ENCODE data around the gene GALNT15.

Gene GALNT15

DNA sequence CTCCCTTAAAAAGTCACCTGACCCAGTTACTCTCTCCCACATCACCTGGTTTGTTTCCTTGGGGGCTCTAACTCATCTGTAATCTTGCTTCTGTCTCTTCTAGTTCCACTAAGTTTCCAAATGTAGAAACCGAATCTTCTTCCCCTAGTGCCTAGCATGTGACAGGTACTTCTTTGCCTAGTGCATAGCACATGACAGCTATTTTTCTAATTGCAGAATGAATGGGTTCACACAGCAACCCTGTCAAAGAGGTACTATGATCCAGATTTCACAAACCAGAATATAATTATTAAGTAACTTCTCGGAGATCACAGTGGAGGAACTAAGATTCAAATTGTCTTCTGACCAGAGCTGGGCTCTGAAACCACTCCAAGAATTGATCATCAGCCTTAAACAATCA lies 82.8 kb downstream of the GALNT15 start:
- DNase-seq = no peak

DNA sequence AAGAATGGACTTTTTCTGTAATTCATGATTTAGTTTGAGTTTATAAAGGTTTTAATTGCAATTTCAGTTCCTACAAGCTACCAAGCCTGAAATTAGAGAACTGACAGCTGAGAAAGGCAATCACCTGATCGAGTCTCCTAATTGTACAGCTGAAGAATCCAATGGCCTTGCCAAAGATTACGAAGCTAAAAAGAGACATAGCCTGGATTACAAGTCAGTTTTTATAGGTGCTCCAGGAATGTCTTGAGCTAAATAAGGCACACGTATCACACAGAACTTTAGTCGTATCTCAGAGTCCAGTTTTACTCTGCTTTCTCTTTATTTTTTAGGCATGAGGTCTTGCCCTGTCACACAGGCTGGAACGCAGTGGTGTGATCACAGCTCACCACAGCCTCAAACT lies 83.7 kb downstream of the GALNT15 start:
- no peak for DNase-seq

DNA sequence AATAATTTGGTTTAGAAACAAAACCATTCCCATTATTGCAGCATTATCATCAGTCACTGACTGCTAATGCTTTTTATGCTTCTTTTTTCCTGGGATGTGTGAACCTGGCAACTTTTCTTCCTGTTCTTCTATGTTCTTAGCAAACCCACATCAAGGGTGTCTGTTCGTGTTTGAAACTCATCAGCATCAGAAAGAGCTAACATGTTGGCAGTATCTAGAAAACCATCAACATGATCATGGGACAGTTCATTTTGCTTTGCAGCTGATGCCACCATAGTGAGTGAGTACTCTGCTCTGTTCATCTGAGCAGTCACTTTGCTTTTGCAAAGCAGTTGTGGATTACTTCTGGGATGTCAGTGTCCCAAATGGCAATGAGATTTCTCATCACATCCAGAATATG lies 84.4 kb downstream of the GALNT15 start:
- DNase-seq = no peak

DNA sequence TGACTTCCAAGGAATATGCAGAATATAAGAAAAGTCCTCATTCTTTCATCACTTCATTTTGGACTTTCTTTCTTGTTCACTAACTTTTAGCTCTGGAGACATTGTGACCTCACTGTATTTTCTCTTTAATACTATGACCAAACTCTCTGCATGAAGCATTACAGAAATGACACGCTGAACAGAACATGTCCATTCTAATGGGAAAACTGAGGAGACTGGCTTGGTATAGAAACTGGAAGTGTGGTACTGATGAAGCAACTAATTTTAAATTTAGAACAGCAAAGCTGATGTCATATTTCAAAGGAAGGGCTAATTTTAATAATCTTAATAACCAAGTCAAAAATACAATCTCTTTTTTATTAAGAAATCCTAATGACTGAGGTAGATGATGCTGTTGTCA lies 85.6 kb downstream of the GALNT15 start:
- DNase-seq = no peak

DNA sequence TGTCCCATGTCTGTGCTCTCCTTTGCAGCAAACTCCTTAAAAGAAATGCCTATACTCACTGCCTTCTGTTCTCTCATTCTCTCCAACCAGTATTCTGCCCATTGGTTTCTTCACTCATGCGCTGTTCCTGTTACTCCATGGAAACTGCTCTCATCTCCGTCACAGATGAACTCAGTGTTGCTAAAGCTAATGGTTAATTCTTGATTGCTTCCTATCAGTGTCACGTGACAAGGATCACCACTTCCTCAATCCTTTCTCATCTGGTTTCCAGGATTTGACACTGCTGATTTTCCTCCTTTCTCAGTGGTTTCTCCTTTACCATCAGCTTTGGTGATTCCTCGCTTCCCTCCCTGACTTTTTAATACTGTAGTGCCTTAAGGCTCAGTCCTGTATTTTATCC lies 87.7 kb downstream of the GALNT15 start:
- no peak for DNase-seq

DNA sequence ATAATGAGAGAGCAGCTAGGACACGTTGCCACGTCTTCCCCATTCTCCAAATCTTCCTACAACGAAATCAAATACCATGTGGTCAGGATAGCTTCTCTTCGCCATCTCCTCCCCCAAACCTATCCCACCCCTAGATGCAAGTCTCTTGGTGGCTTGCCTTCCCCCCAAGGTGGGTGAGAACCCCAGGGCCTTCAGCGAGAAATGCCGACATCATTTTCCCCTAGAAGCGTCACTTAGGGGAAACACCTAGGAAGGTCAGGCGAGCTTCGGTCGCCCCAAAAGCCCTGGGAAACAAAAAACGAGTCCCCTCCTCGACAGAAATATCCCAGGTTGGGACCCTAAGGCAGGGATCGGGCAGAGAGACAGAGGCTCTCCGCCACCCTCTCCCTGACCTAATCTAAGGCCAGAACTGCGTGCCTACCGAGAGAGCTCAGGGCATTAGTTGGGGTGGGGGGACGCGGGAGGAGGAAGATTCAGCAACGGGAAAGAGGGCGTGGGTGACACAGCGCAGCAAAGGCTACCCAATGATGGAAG lies 89.8 kb downstream of the GALNT15 start:
- DNase-seq = no peak

DNA sequence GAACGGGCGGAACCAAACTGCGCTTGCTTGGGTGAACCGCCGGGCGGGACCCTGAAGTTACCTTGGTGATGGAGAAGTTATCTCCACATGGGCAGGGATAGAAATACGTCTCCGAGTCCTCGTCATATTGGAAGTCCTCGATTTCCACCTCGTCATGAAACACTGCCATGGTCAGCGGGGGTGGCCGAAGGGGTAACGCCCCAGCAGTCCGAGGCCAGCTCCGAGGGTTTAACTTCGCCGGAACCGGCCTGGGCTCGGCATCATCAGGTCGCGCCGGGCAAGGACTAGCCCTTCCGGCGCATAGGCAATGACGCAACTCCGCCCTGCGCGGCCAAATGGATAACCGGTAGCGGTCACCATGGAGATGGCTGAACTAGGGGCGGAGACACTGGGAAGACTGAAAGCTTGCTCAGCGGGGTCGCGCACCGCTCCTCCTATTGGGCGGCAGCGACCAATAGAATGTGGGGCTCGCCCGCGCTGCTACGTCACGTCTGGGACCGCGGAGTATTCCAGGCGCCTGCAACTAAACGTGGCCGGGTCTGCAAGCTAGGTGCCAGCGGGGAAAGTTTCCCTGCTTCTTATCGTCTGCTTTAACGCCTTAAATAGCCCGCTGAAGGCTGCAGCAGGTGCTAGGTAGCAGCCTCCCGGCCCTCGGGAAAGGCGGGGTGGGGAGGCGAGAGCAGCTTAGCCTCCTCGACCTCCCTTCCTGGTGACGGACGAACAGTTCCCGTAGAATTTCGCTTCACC lies 90.4 kb downstream of the GALNT15 start, which contains the start of the genes DPH3 and OXNAD1:
Gene DPH3 (minus strand): TSS at position 236 of the 747 bp plus-strand sequence. CDS start 67 bp downstream, at position 169.
Gene OXNAD1 (plus strand): TSS at position 505 of the 747 bp plus-strand sequence. CDS start 5,741 bp downstream, outside the sequence.
- peak; percentile 98 for DNase-seq

DNA sequence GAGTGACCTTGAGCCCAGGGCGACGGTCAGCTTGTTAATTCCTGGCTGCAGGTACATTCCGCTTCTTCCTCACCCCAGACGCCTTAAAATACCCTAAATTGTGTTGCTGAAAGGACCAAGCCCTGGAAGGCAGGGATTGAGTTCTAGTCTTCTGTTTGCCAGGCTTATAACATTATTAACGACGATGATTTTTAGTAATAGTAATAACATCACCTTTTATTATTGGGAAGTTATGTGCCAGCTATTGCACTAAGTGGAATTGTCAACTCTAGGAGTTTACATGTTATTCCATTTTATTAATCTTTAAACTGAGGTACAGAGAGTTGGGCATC lies 90.9 kb downstream of the GALNT15 start:
- no peak for DNase-seq

DNA sequence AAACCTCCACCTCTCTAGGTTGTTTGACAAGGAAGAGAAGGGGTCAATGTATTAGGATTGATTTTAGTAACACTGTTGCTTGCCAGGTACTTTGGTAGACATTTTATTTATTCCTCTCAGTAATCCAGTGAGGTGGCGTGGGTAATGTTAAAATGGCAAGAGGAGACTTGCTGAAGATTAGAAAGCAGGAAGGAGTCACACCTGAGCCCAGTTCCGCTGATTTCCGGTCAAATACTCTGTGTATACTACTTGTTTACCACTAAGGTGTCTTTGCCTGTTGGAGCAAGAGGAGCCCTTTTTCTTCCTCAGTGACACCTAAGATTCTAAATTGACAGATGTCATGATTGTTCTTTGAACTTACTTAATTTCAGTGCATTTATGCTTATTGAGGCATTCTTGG lies 92.2 kb downstream of the GALNT15 start:
- no peak for DNase-seq

DNA sequence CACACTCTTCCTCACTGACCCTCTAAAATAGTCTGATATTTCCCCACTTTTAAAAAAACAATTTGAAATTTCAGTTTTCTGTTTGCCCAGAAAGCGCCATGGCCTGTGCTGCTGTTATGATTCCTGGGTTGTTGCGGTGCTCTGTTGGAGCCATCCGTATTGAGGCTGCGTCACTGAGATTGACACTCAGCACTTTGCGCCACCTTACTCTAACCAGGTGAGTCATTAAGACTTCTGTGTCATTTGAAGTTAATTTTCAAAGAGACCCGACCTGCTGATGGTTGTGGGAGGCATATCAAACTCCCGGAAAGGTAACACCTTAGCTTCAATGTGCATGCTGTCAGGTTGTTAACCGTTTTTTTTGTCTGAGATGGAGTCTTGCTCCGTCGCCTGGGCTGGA lies 96.4 kb downstream of the GALNT15 start:
- DNase-seq = no peak

DNA sequence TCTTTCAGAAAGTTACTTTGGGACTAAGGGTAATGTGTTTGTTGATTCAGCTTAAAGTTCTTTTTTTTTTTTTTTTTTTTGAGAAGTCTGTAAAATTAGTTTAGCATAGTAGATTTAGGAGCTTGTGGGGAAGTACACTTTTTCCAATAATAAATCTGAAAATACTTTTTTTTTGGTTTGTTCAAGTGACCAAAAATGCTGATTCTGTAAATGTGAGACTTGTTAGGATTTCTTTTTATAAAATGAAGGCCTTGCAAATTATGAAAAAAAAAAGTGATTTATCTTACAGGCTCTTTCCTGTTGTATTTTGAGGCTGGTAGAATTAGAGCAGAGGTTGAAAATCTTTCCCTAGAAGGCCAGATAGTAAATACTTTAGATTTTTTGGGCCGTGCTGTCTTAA lies 98.1 kb downstream of the GALNT15 start:
- no peak for DNase-seq

DNA sequence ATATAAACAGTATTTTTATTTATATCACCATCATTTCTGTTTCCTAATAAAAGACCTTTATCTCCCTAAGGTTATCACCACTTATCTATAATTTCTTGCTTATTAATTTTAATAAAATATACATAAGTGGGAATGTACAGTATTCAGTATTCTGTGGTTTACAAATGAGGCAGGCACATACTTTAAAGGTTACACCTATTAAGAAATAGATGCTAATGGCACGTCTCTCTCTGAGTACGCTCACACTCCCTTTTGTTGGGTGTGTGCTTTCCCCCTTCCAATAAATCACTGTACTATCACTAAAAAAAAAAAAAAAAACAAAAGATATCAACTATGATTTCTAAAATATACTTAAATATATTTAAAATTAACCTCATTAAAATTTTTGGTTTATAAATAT lies 99.4 kb downstream of the GALNT15 start:
- no peak for DNase-seq

DNA sequence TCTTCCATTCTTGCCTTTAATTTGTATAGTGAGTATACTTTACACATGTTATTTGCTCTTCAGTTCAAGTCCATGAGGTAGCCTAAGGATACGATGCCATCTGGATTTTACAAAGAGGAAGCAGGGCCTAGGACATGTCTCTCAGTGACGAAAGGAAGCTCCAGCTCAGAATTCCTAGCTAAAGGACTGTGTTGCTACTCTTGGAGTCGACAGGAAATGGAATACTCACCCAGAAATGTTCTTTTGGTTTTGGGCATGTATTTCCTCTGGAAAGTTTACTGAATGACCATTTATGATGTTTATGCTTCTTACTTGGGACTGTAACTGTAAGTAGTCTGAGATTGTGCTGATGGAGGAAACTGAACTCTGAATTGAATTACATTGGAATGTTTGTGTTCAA lies 103.0 kb downstream of the GALNT15 start:
- DNase-seq = no peak

DNA sequence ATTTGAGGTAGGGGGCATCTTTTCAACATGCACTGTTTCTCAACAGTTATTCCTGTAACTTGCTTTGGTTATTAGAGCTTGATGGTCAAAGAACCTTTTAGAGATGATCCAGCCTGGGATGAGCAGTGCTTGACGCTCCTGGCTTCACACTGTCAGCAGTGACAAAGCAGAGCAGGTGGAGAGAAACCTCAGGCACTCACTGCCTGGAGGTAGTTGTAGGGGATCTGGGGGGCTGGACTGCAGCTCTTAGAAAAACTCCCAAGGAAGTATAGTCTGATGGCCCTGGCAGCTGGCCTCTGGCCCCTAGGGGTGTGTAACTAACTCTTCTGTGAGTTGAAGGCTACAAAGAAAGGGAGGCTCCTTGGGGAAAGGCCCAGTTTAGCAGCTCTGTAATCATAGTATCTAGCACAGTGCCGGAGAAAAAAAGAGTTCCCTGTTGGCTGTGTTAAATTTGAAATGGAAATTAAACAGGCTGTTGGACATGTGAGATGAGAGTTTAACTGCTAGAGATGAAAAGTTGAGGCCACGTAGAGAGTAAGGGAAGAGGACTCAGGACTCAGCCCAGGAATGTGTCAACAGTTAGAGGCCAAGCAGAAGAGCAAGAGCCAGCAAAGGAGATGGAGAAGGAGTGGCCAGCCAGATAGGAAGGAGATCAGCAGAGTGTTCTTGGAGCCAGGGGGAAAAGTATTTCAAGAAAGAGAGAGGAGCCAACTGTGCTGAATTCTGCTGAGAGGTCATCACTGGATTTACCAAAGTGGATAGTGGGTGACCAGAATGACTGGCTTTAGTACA lies 104.7 kb downstream of the GALNT15 start:
- no peak for DNase-seq

DNA sequence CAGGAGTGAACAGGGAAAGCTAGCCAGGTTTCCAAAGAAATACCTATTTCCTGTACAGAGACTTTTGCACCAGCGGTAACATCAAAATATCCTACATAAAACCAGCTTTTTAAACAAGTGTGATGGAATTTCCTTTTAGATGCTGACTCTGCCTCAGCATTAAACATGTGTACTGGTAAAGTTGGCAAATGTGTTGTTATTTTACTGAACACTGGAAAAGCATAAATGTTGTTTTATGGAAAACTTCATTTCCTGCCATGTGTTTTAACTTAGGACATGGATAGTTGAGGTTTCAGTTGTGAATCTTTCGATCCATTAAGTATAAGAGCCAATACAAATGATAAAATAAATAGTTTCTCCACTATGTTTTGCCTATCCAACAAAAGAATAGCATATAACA lies 106.2 kb downstream of the GALNT15 start:
- DNase-seq = no peak
